Fibroblast of lung (primary cell): ENCODE results near the gene GAS2L1. TPM values are rescaled to one million over a fixed set of nuclear protein-coding genes. Genes with fewer than 3 reads are reported as not detected.

ENCODE experiments used
- DNase-seq, 2 donors: peaks; one replicate each; pipeline versions ENCODE4 v3.0.0 to v3.0.0-alpha.2; 2010; ENCODE audit warnings: low read depth in 2 of 2
- H2AFZ ChIP-seq: 2 replicates; pipeline ENCODE4 v1.5.1; 2012; ENCODE audit warnings: low read length, control low read depth, inconsistent platforms
- H3K27ac ChIP-seq: 2 replicates; pipeline ENCODE4 v1.5.1; 2011; ENCODE audit warnings: low read length, control low read depth; ENCODE audit not compliant: insufficient read depth
- H3K27me3 ChIP-seq: 2 replicates; pipeline ENCODE4 v1.5.1; 2011; ENCODE audit warnings: mild to moderate bottlenecking, low read length; ENCODE audit not compliant: control insufficient read depth, insufficient read depth
- H3K36me3 ChIP-seq: 2 replicates; pipeline ENCODE4 v1.5.1; 2011; ENCODE audit warnings: low read length; ENCODE audit not compliant: control insufficient read depth, insufficient read depth
- H3K4me1 ChIP-seq: 2 replicates; pipeline ENCODE4 v1.5.1; 2011; ENCODE audit warnings: low read length; ENCODE audit not compliant: control insufficient read depth, insufficient read depth; ENCODE audit errors: extremely low read depth
- H3K4me2 ChIP-seq: 2 replicates; pipeline ENCODE4 v1.5.1; 2011; ENCODE audit warnings: low read length, control low read depth; ENCODE audit not compliant: insufficient read depth; ENCODE audit errors: extremely low read depth
- H3K4me3 ChIP-seq, 4 experiments: fragments of 200-600 bp in 1 of 4; sonication (generic) in 1 of 4; replicated peaks in 1 of 4; 2 replicates each; pipeline ENCODE4 v1.5.1; 2011 to 2016; ENCODE audit warnings: low read length in 4 of 4, low read depth in 3 of 4, mild to moderate bottlenecking in 3 of 4, control low read depth in 2 of 4, inconsistent platforms in 1 of 4, mixed read lengths in 1 of 4; ENCODE audit not compliant: insufficient read depth in 1 of 4; ENCODE audit errors: control extremely low read depth in 1 of 4
- H3K79me2 ChIP-seq: 2 replicates; pipeline ENCODE4 v1.5.1; 2012; ENCODE audit warnings: mild to moderate bottlenecking, low read length, inconsistent platforms; ENCODE audit not compliant: control insufficient read depth, insufficient read depth
- H3K9ac ChIP-seq: 2 replicates; pipeline ENCODE4 v1.5.1; 2011; ENCODE audit warnings: mild to moderate bottlenecking, low read length, control low read depth; ENCODE audit not compliant: insufficient read depth
- H3K9me3 ChIP-seq: 2 replicates; pipeline ENCODE4 v1.5.1; 2012; ENCODE audit warnings: low read depth, low read length; ENCODE audit not compliant: control insufficient read depth, insufficient read depth
- H4K20me1 ChIP-seq: 2 replicates; pipeline ENCODE4 v1.5.1; 2011; ENCODE audit warnings: low read length; ENCODE audit not compliant: control insufficient read depth, insufficient read depth; ENCODE audit errors: extremely low read depth
- CTCF ChIP-seq, 2 donors: IDR thresholded peaks in 1 of 2; conservative IDR thresholded peaks in 1 of 2; 1 replicate in 1 of 2; 2 replicates in 1 of 2; pipeline ENCODE4 v1.5.1; 2011 to 2012; ENCODE audit warnings: low read length in 2 of 2, control low read depth in 1 of 2, inconsistent platforms in 1 of 2, low read depth in 1 of 2, mild to moderate bottlenecking in 1 of 2
- EZH2 ChIP-seq: IDR thresholded peaks from 2 replicates; pipeline ENCODE4 v1.5.1; 2012; ENCODE audit warnings: low read length, control low read depth, mild to moderate bottlenecking; ENCODE audit errors: missing control alignments
- polyA plus RNA-seq, 2 donors: library from polyadenylated mRNA; depleted of rRNA in 1 of 2; stranded (reverse) in 1 of 2; unstranded in 1 of 2; fragments of >200 nt; gene quantifications; 2 replicates each; pipeline ENCODE4 v1.2.1, GENCODE V29; 2011 to 2012; ENCODE audit warnings: missing spikeins in 1 of 2
- total RNA-seq: library from RNA; depleted of rRNA; stranded (reverse); fragments of >200 nt; gene quantifications from 2 replicates; pipeline ENCODE4 v1.2.1, GENCODE V29; 2014

The GAS2L1 gene
- total and polyA plus RNA-seq, 2 donors (not counting 1 experiment from before 2014, with no cell fraction given), result 5.4 to 8.9 TPM

GRCh38 chr22:29270475-29271271 is 35.8 kb upstream of the GAS2L1 start:
- peaks cover 24% of the 10 kb centered on the region for H4K20me1 ChIP-seq
- H2AFZ ChIP-seq, result no peak overlapping the region

GRCh38 chr22:29272624-29273023 is 33.8 kb upstream of the GAS2L1 start:
- TF ChIP-seq EZH2, result no peak
- TF ChIP-seq CTCF (conservative IDR thresholded peaks at IDR 0.05 in 1 of 2, IDR thresholded peaks at IDR 0.05 in 1 of 2; ENCODE audit: low read depth in 1 of 2, low read length in 2 of 2), result no peak
- no peak overlapping the region for H2AFZ ChIP-seq
- H3K9me3 ChIP-seq, result no peaks in the 10 kb centered on the region
- H3K27me3 ChIP-seq, result no peaks in the 10 kb centered on the region
- no peak overlapping the region for H3K27ac ChIP-seq
- H3K4me3 ChIP-seq, result no peak overlapping the region
- H3K36me3 ChIP-seq, result peaks cover 10% of the 10 kb centered on the region
- H3K4me1 ChIP-seq, result peaks cover 13% of the 10 kb centered on the region
- DNase-seq, result no peak
- H4K20me1 ChIP-seq, result peaks cover 24% of the 10 kb centered on the region
- no peak overlapping the region for H3K9ac ChIP-seq
- no peak overlapping the region for H3K4me2 ChIP-seq
- H3K79me2 ChIP-seq, result peaks cover 94% of the 10 kb centered on the region

More at GRCh38 chr22:29270475-29271271, 35.8 kb upstream of the GAS2L1 start:
- H3K79me2 ChIP-seq, result peaks cover 87% of the 10 kb centered on the region
- no peak for TF ChIP-seq EZH2
- no peak for TF ChIP-seq CTCF (conservative IDR thresholded peaks at IDR 0.05 in 1 of 2, IDR thresholded peaks at IDR 0.05 in 1 of 2; ENCODE audit: low read depth in 1 of 2, low read length in 2 of 2)
- peak overlapping the region; percentile 82 to 91 (median 88) for H3K4me3 ChIP-seq
- no peak overlapping the region for H3K9ac ChIP-seq
- peak overlapping the region; percentile 100 for H3K27ac ChIP-seq
- peaks cover 5% of the 10 kb centered on the region for H3K36me3 ChIP-seq
- H3K4me1 ChIP-seq, result peaks cover 26% of the 10 kb centered on the region
- DNase-seq, result peak; percentile 43 to 62
- H3K9me3 ChIP-seq, result no peaks in the 10 kb centered on the region
- H3K4me2 ChIP-seq, result peak overlapping the region; percentile 100
- no peaks in the 10 kb centered on the region for H3K27me3 ChIP-seq

- Histone ChIP-seq H3K27me3 (no peaks in the 10 kb centered on the region), H3K36me3 (peaks cover 13% of the 10 kb centered on the region), H3K9me3 (no peaks in the 10 kb centered on the region), H2AFZ (no peak overlapping the region), H3K9ac (no peak overlapping the region), H3K27ac (no peak overlapping the region), H3K4me2 (no peak overlapping the region), H3K4me1 (peaks cover 7% of the 10 kb centered on the region), H3K79me2 (peaks cover 92% of the 10 kb centered on the region), H4K20me1 (peaks cover 22% of the 10 kb centered on the region), H3K4me3 (no peak overlapping the region)
- TF ChIP-seq CTCF (conservative IDR thresholded peaks at IDR 0.05 in 1 of 2, IDR thresholded peaks at IDR 0.05 in 1 of 2; ENCODE audit: low read depth in 1 of 2, low read length in 2 of 2) (no peak), EZH2 (no peak)
- no peak for DNase-seq
Observed at GRCh38 chr22:29275167-29275566, 31.3 kb upstream of the GAS2L1 start.
